C4-2B (cell line): ENCODE measurements around the gene ANXA4.

Experiments
- ZFX ChIP-seq: fragments of 450-650 bp; IDR thresholded peaks from 2 replicates; pipeline ENCODE4 v1.6.1; 2017
- TF ChIP-seq, protein P1 (sequence below): fragments of 450-650 bp; conservative IDR thresholded peaks from 2 replicates; pipeline ENCODE4 v1.5.1; 2017; ENCODE audit warnings: mild to moderate bottlenecking

GRCh38 chr2:69797235-69797634 lies 55.3 kb downstream of the ANXA4 start:
- TF ChIP-seq, protein P1, sequence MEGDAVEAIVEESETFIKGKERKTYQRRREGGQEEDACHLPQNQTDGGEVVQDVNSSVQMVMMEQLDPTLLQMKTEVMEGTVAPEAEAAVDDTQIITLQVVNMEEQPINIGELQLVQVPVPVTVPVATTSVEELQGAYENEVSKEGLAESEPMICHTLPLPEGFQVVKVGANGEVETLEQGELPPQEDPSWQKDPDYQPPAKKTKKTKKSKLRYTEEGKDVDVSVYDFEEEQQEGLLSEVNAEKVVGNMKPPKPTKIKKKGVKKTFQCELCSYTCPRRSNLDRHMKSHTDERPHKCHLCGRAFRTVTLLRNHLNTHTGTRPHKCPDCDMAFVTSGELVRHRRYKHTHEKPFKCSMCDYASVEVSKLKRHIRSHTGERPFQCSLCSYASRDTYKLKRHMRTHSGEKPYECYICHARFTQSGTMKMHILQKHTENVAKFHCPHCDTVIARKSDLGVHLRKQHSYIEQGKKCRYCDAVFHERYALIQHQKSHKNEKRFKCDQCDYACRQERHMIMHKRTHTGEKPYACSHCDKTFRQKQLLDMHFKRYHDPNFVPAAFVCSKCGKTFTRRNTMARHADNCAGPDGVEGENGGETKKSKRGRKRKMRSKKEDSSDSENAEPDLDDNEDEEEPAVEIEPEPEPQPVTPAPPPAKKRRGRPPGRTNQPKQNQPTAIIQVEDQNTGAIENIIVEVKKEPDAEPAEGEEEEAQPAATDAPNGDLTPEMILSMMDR, result no peak
- TF ChIP-seq ZFX, result no peak
